ENCODE data around the gene RAD23A.

The RAD23A gene

DNA sequence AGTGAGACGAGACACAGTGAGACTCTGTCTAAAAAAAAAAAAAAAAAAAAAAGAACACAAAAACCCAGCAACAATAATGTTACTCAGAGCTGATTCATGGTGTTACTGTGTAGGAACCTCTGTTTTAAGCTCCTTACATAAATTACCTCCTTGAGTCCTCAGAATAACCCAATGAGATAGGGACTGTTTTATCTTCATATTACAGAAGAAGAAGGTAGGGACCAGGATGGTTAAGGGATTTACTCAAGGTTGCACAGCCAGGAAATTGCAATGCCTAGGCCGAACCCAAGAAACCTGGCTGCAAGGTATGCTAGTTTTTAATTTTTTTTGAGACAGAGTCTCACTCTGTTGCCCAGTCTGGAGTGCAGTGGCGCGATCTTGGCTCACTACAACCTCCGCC is 22.2 kb downstream of the RAD23A start:
- Histone ChIP-seq H3K36me3 (no peaks in the 10 kb centered on the region), H3K9me3 (no peaks in the 10 kb centered on the region), H3K4me3 (ENCODE audit: low read depth in 1 of 2, low read length in 1 of 2) (no peak overlapping the region), H3K27me3 (no peaks in the 10 kb centered on the region), H3K4me1 (ENCODE audit: control insufficient read depth in 1 of 2, insufficient read depth in 1 of 2, low read depth in 1 of 2, low read length in 1 of 2) (peaks cover 7 to 8% of the 10 kb centered on the region in 2 experiments), H3K27ac (no peak overlapping the region)
- TF ChIP-seq, protein P1, sequence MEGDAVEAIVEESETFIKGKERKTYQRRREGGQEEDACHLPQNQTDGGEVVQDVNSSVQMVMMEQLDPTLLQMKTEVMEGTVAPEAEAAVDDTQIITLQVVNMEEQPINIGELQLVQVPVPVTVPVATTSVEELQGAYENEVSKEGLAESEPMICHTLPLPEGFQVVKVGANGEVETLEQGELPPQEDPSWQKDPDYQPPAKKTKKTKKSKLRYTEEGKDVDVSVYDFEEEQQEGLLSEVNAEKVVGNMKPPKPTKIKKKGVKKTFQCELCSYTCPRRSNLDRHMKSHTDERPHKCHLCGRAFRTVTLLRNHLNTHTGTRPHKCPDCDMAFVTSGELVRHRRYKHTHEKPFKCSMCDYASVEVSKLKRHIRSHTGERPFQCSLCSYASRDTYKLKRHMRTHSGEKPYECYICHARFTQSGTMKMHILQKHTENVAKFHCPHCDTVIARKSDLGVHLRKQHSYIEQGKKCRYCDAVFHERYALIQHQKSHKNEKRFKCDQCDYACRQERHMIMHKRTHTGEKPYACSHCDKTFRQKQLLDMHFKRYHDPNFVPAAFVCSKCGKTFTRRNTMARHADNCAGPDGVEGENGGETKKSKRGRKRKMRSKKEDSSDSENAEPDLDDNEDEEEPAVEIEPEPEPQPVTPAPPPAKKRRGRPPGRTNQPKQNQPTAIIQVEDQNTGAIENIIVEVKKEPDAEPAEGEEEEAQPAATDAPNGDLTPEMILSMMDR (IDR thresholded peaks at IDR 0.05), result no peak

DNA sequence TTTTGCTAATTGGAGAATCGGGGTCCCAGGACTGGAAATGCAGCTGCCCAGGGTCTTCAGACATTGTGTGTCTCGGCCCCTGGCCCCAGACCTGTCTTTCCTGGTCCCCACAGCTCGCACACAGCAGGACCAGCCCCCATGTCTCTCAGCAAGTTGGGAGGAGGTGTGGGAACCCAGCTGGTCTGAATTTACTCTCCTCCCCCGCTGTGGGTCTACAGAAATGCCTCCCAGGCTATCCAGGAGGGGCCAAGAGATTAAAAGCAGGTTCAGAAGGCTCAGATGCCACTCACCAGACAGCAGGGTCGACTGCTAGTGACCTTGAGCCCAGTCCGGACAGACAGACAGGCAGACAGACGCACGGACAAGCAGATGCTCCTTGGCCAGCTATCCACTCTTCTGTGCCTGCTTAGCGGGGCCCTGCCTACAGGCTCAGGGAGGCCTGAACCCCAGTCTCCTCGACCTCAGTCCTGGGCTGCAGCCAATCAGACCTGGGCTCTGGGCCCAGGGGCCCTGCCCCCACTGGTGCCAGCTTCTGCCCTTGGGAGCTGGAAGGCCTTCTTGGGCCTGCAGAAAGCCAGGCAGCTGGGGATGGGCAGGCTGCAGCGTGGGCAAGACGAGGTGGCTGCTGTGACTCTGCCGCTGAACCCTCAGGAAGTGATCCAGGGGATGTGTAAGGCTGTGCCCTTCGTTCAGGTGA is 23.8 kb downstream of the RAD23A start, which contains the start of gene DAND5:
DAND5 (plus strand) TSS at position 285 of the 697 bp plus-strand sequence; CDS start at position 370, 85 bp downstream.
- H3K4me1 ChIP-seq (ENCODE audit: control insufficient read depth in 1 of 2, insufficient read depth in 1 of 2, low read depth in 1 of 2, low read length in 1 of 2), result peaks cover 7 to 8% of the 10 kb centered on the region in 2 experiments
- H3K36me3 ChIP-seq, result no peaks in the 10 kb centered on the region
- no peak within 1 kb of the TSS for H3K4me3 ChIP-seq (ENCODE audit: low read depth in 1 of 2, low read length in 1 of 2)
- no peaks in the 10 kb centered on the region for H3K27me3 ChIP-seq
- TF ChIP-seq, protein P1 (IDR thresholded peaks at IDR 0.05), result no peak
- H3K9me3 ChIP-seq, result no peaks in the 10 kb centered on the region
- H3K27ac ChIP-seq, result no peak within 1 kb of the TSS

DNA sequence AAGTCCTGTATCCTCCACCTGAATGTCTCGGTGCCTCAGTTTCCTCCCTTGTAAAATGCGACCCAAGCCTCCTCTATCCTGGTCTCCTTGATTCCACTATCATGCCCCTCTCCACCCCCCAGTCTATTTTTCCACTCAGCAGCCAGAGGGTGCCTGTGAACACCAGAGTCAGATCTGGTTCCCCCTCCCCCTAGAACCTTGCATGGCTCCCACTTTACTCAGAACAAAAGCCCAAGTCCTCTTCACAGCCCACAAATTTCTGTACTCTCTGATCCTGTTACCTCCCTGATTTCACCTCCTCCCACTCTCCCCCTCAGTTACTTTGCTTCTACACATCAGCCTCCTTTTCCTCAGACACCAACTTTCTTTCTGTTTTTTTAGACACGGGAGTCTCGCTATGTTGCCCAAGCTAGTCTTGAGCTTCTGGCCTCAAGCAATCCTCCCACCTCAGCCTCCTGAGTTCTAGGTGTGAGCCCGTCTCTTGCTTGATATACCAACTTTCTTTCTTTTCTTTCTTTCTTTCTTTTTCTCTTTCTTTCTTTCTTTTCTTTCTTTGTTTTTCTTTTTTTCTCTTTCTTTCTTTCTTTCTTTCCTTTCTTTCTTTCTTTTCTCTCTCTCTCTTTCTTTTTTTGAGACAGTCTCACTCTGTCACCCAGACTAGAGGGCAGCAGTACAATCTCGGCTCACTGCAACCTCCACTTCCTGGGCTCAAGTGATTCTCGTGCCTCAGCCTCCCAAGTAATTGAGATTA is 24.6 kb downstream of the RAD23A start:
- no peaks in the 10 kb centered on the region for H3K36me3 ChIP-seq
- H3K4me1 ChIP-seq (ENCODE audit: control insufficient read depth in 1 of 2, insufficient read depth in 1 of 2, low read depth in 1 of 2, low read length in 1 of 2), result peaks cover 3% of the 10 kb centered on the region in 2 experiments
- no peak overlapping the region for H3K27ac ChIP-seq
- H3K4me3 ChIP-seq (ENCODE audit: low read depth in 1 of 2, low read length in 1 of 2), result no peak overlapping the region
- H3K9me3 ChIP-seq, result no peaks in the 10 kb centered on the region
- TF ChIP-seq, protein P1 (IDR thresholded peaks at IDR 0.05), result no peak
- peaks cover 8% of the 10 kb centered on the region for H3K27me3 ChIP-seq

DNA sequence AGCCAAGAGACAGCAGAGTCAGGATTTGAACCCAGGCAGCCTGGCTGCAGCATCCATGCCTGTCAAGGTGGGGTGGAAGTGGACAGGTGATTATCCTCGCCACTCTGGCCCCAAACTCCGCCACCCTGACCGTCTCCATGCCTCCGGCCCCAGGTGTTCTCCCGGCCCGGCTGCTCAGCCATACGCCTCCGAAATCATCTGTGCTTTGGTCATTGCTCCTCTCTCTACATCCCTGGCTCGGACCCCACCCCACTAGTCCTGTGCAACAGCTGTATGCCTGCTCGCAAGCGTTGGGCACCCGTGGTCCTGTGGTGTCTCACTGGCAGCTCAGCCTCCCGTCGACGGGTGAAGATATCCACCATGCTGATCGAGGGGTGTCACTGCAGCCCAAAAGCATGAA is 27.6 kb downstream of the RAD23A start:
- TF ChIP-seq, protein P1 (IDR thresholded peaks at IDR 0.05), result no peak
- no peaks in the 10 kb centered on the region for H3K4me1 ChIP-seq (ENCODE audit: control insufficient read depth in 1 of 2, insufficient read depth in 1 of 2, low read depth in 1 of 2, low read length in 1 of 2)
- H3K27ac ChIP-seq, result no peak overlapping the region
- no peak overlapping the region for H3K4me3 ChIP-seq (ENCODE audit: low read depth in 1 of 2, low read length in 1 of 2)
- no peaks in the 10 kb centered on the region for H3K36me3 ChIP-seq
- peaks cover 10% of the 10 kb centered on the region for H3K27me3 ChIP-seq
- H3K9me3 ChIP-seq, result no peaks in the 10 kb centered on the region

DNA sequence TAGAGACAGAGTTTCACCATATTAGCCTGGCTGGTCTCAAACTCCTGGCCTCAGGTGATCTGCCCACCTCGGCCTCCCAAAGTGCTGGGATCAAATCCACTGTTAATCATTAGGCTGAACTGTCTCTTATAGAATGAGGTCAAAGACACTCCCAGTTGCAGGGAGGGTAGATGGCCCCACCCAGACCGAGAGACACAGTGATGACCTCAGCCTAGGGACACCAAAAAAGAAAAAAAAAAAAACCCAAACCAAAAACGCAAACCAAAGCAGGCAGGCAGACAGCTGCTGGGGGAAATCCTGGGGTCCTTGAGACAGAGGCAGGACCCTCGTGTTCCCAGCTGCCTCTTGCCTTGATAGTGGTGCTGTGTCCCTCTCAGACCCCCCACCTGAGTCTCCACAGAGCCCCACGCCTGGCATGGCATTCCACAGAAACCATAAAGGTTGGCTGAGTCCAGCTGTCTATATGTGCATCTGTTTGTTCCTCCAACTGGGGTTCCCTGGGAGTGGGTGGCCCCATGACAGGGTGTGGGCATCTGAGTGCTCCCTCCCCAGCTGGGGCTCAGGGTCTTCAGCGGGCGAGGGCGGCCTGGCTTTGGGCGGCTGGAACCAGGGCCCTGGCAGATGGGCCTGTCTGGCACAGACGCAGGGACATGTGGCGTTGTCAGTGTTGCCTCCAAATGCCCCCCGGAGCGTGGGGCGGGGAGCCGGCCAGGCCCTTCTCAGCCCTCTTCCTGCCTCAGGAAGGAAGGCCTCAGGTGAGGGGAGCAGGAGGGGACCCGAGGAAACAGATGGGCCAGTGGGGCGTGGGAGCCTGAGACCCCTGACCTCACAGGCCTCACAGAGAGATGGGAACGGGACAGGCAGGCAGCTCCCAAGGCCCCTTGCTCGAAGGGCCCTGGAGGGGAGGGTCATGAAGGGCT is 28.9 kb downstream of the RAD23A start:
- TF ChIP-seq, protein P1 (IDR thresholded peaks at IDR 0.05), result no peak
- Histone ChIP-seq H3K4me1 (ENCODE audit: control insufficient read depth in 1 of 2, insufficient read depth in 1 of 2, low read depth in 1 of 2, low read length in 1 of 2) (no peaks in the 10 kb centered on the region), H3K9me3 (no peaks in the 10 kb centered on the region), H3K4me3 (ENCODE audit: low read depth in 1 of 2, low read length in 1 of 2) (no peak overlapping the region), H3K27ac (no peak overlapping the region), H3K27me3 (peaks cover 10% of the 10 kb centered on the region), H3K36me3 (no peaks in the 10 kb centered on the region)
